OCI-LY1 (cell line): ENCODE data around the gene HEYL.

Experiments used
- H2AFZ ChIP-seq: fragments of 200-600 bp; sonication (generic), shearing (Covaris generic); 2 replicates; pipeline ENCODE4 v1.6.0; 2014; ENCODE audit warnings: antibody characterized with exemption, mild to moderate bottlenecking, low read length
- H3F3A ChIP-seq: fragments of 200-600 bp; sonication (generic), shearing (Covaris generic); 2 replicates; pipeline ENCODE4 v1.6.0; 2014; ENCODE audit warnings: mild to moderate bottlenecking, antibody characterized with exemption, low read length, moderate library complexity; ENCODE audit not compliant: insufficient read depth
- H3K27ac ChIP-seq: fragments of 200-600 bp; sonication (generic); 2 replicates; pipeline ENCODE4 v1.5.1; 2014; ENCODE audit warnings: low read length, mixed run types, mild to moderate bottlenecking, low read depth; ENCODE audit not compliant: poor library complexity, severe bottlenecking
- H3K27me3 ChIP-seq: fragments of 200-600 bp; sonication (generic); 2 replicates; pipeline ENCODE4 v1.6.0; 2014; ENCODE audit warnings: antibody characterized with exemption, mild to moderate bottlenecking, low read length, moderate library complexity; ENCODE audit not compliant: insufficient read depth
- H3K36me3 ChIP-seq: fragments of 200-600 bp; sonication (generic); 2 replicates; pipeline ENCODE4 v1.6.1; 2014; ENCODE audit warnings: mild to moderate bottlenecking, antibody characterized with exemption, low read length, moderate library complexity, mixed read lengths; ENCODE audit not compliant: insufficient read depth
- H3K4me1 ChIP-seq: fragments of 200-600 bp; sonication (generic); 2 replicates; pipeline ENCODE4 v1.5.1; 2014; ENCODE audit warnings: mild to moderate bottlenecking, low read length, moderate library complexity; ENCODE audit not compliant: insufficient read depth, severe bottlenecking
- H3K4me2 ChIP-seq: fragments of 200-600 bp; sonication (generic), shearing (Covaris generic); 2 replicates; pipeline ENCODE4 v1.6.1; 2014; ENCODE audit warnings: low read length
- H3K4me3 ChIP-seq: fragments of 200-600 bp; sonication (generic); 2 replicates; pipeline ENCODE4 v1.5.1; 2014; ENCODE audit warnings: low read length, low read depth, mild to moderate bottlenecking, mixed read lengths; ENCODE audit not compliant: poor library complexity, severe bottlenecking
- H3K79me2 ChIP-seq: fragments of 200-600 bp; shearing (Covaris generic); 2 replicates; pipeline ENCODE4 v1.6.1; 2016; ENCODE audit warnings: mixed run types, low read length, mixed read lengths; ENCODE audit not compliant: insufficient read depth
- H3K9ac ChIP-seq: fragments of 200-600 bp; sonication (generic), shearing (Covaris generic); 2 replicates; pipeline ENCODE4 v1.6.1; 2014; ENCODE audit warnings: mild to moderate bottlenecking, low read length, mixed read lengths
- H3K9me2 ChIP-seq: fragments of 200-600 bp; sonication (generic), shearing (Covaris generic); 2 replicates; pipeline ENCODE4 v1.6.1; 2014; ENCODE audit warnings: low read depth, mild to moderate bottlenecking, low read length, mixed read lengths
- H3K9me3 ChIP-seq: fragments of 200-600 bp; shearing (Covaris generic); 2 replicates; pipeline ENCODE4 v1.6.1; 2014; ENCODE audit warnings: low read length, mixed read lengths
- H4K20me1 ChIP-seq: fragments of 200-600 bp; sonication (generic), shearing (Covaris generic); 2 replicates; pipeline ENCODE4 v1.6.0; 2016; ENCODE audit warnings: mild to moderate bottlenecking, low read length; ENCODE audit not compliant: insufficient read depth
- CTCF ChIP-seq: fragments of 200-600 bp; sonication (generic), shearing (Covaris generic); IDR thresholded peaks from 2 replicates; pipeline ENCODE4 v1.5.1; 2017; ENCODE audit warnings: mild to moderate bottlenecking, antibody characterized with exemption, low read length, moderate library complexity, mixed read lengths
- EZH2 ChIP-seq: fragments of 200-600 bp; sonication (generic), shearing (Covaris generic); IDR thresholded peaks from 2 replicates; pipeline ENCODE4 v1.8.0; 2017; ENCODE audit warnings: borderline replicate concordance, mixed run types, mild to moderate bottlenecking, antibody characterized with exemption, low read length, moderate library complexity, mixed read lengths

Gene HEYL

GRCh38 chr1:39671433-39671792, 32.0 kb upstream of the HEYL start:
- H3K79me2 ChIP-seq = no peaks in the 10 kb centered on the region
- no peak overlapping the region for H2AFZ ChIP-seq
- H3K4me3 ChIP-seq = no peak overlapping the region
- H3K36me3 ChIP-seq = no peaks in the 10 kb centered on the region
- no peaks in the 10 kb centered on the region for H3K4me1 ChIP-seq
- H3K9ac ChIP-seq = no peak overlapping the region
- no peak overlapping the region for H3K4me2 ChIP-seq
- H4K20me1 ChIP-seq = no peaks in the 10 kb centered on the region
- no peak for TF ChIP-seq EZH2
- TF ChIP-seq CTCF = no peak
- H3K27me3 ChIP-seq = peaks cover 11% of the 10 kb centered on the region
- H3K27ac ChIP-seq = no peak overlapping the region
- H3K9me2 ChIP-seq = no peaks in the 10 kb centered on the region
- no peaks in the 10 kb centered on the region for H3K9me3 ChIP-seq
- no peaks in the 10 kb centered on the region for H3F3A ChIP-seq

GRCh38 chr1:39670689-39671088, 31.2 kb upstream of the HEYL start:
- peaks cover 11% of the 10 kb centered on the region for H3K27me3 ChIP-seq
- H3K4me3 ChIP-seq = no peak overlapping the region

GRCh38 chr1:39668894-39669293, 29.5 kb upstream of the HEYL start:
- Histone ChIP-seq H3K4me2 (no peak overlapping the region), H3K9me3 (no peaks in the 10 kb centered on the region), H3K36me3 (no peaks in the 10 kb centered on the region), H3K27ac (no peak overlapping the region), H3K4me1 (peaks cover 3% of the 10 kb centered on the region), H3F3A (no peaks in the 10 kb centered on the region), H3K9me2 (no peaks in the 10 kb centered on the region), H3K9ac (no peak overlapping the region), H3K27me3 (peaks cover 9% of the 10 kb centered on the region), H3K79me2 (no peaks in the 10 kb centered on the region), H3K4me3 (no peak overlapping the region), H4K20me1 (no peaks in the 10 kb centered on the region), H2AFZ (no peak overlapping the region)
- no peak for TF ChIP-seq EZH2
- TF ChIP-seq CTCF = no peak

More at GRCh38 chr1:39670689-39671088, 31.2 kb upstream of the HEYL start:
- H2AFZ ChIP-seq = no peak overlapping the region
- no peaks in the 10 kb centered on the region for H4K20me1 ChIP-seq
- no peak overlapping the region for H3K9ac ChIP-seq
- H3K4me2 ChIP-seq = no peak overlapping the region
- no peaks in the 10 kb centered on the region for H3K9me2 ChIP-seq
- no peak overlapping the region for H3K27ac ChIP-seq
- TF ChIP-seq EZH2 = no peak
- TF ChIP-seq CTCF = no peak
- H3K36me3 ChIP-seq = no peaks in the 10 kb centered on the region
- H3K4me1 ChIP-seq = no peaks in the 10 kb centered on the region
- H3F3A ChIP-seq = no peaks in the 10 kb centered on the region
- H3K79me2 ChIP-seq = no peaks in the 10 kb centered on the region
- H3K9me3 ChIP-seq = no peaks in the 10 kb centered on the region
